ENCODE results near the gene SFTPD.
"Not testable (repeated sequence)": the region's sequence is repeated elsewhere in the genome, so short reads cannot be mapped to it uniquely, and the experiment has no call there.

The SFTPD gene

GRCh38 chr10:79948976-79949722, at the start of gene SFTPD:
Gene SFTPD (minus strand): TSS chr10:79949105. CDS start chr10:79946659, 2,446 bp downstream.
- no peak for DNase-seq

DNA sequence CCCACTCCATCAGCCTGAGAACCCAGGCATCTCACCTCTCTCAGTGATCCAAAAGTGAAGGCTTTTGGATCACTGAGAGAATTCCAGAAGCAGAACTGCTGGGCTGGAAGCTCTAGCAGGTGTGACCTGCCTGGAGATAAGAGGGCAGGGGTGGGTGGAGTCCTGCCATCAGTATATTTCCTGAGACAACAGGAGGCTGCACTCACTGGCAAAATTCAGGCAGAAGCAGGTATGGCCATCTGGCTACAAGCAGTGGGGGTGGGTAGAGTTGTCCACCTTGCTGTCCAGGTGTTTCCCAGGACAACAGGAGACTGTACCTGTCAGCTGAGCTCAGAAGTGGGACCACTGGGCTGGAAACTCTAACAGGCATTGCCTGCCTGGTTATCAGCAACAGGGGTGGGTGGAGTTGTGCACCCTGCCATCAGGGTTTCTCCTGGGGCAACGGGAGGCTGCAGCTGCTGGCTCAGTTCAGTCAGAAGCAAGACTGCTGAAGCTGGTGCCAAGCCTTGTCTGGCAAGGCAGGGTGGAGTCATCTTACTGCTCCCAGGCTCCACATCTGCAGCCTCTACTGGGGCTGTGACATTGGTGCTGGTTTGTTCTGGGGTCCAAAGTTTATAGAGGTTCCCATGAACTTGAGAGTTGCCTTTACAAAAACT, 47.2 kb upstream of the SFTPD start:
- DNase-seq, result no peak

GRCh38 chr10:79994556-79994955, 45.7 kb upstream of the SFTPD start:
- no peak for DNase-seq

- DNase-seq, result not testable (repeated sequence)
Measured at GRCh38 chr10:79988199-79988598, 39.3 kb upstream of the SFTPD start.

GRCh38 chr10:79986661-79987060, 37.8 kb upstream of the SFTPD start:
- DNase-seq, result not testable (repeated sequence)

DNA sequence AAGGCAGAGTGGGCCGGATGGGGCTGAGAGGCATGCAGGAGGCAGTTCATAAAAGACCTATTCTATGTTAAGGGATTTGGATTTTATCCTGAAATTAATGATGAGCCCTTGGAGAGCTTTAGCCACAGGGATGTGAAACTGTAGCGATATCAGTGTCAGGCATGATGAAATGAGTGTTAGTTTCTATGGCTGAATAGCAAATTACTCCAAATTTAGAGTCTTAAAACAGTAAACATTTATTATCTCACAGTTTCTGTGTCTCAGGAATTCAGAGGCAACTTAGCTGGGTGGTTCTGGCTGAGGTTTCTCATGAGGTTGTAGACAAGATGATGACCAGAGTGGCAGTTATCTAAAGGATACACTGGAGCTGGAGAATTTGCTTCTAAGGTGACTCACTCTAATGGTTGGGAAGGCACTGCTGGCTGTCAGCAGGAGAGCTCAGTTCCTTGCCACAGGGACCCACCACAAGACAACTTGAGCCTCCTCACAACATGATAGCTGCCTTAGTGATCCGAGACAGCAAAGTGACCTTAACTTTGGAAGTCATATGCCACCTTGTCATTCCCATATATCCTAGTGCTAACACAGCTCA, 36.7 kb upstream of the SFTPD start:
- DNase-seq, result no peak

- DNase-seq, result no peak
Measured at GRCh38 chr10:79984851-79985250, 35.9 kb upstream of the SFTPD start.

- no peak for DNase-seq
Measured at GRCh38 chr10:79983286-79983909, 34.5 kb upstream of the SFTPD start.

DNA sequence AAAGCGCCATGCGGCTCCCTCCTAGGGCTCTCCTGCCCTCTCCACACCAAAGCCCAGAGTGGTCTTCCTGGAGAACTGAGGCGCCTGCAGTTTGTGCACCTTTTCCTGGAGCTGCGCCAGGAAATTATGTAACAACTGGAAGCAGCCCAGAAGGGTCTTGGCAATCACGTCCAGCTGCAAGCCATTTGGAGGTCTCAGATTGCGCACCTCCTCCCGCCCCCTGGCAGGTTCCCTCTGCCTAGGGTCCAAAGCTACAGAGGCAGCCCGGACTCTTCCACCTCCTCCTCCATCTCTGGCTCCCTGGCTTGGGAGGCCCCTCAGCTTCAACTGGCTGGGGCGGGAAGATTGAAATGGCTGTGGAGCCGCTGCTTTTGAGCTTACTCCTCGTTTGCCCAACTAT, 34.0 kb upstream of the SFTPD start:
- DNase-seq, result no peak

DNA sequence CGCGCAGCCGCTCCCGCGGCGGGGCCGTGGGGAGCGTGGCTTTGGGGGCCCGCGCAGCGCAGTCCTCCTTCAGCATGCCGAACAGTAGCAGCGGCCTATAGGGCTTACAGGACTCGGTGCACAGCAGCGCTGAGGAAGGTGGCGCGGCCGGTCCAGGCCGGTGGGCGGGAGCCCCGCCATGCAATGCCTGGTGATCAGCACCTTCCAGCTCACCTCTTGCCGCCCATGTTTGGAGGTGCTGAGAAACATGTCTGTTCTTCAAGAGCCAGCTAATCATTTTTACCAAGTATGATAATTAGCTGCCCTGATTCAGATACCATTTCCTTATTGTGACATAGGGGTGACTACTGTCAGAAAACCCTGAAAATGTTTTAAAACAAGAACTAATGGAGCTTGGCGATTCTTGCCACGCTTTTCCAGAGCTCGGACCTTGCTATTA, 33.5 kb upstream of the SFTPD start:
- DNase-seq, result no peak

GRCh38 chr10:79981450-79982361, 32.8 kb upstream of the SFTPD start:
- DNase-seq, result no peak

DNA sequence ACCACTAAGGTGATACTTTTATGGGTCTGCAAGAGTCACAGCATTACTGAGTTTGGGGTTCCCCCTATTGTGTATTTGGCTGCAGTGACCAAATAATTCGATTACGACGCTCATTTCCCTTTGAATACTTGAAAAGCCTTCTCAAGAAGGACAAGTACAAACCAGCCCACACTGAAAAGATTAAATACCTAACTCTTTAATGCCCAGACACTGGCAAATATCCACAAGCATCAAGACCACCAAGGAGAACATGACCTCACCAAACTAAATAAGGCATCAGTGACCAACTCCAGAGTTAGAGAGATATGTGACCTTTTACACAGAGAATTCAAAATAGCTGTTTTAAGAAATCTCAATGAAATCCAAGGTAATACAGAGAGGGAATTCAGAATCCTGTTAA, 31.8 kb upstream of the SFTPD start:
- DNase-seq, result no peak

DNA sequence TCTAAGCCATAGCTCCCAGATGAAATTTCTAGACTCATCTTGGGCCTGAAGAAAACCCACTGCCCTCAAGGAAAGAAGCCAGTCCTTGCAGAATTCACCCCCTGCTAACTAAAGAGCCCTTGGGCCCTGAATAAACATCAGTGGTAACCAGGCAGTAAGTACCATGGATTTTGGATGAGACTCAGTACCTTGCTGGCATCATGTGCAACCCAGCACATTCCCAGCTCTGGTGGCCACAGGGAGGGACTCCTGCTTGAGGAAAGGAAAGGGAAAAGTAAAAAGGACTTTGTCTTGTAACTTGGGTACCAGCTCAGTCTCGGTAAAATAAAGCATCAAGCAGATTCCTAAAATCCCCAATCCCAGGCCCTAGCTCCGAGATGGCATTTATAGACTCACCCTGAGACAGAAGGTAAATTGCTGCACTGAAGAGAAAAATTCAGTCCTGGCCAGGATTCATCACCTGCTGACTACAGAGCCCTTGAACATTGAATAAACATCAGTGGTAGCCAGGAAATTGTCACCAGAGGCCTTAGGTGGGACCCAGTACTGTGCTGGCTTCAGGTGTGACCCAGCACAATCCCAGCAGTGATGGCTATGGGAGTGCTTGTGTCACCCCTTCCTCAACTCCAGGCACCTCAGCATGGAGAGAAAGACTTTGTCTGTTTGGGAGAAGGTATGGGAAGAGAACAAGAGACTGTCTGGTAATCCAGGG, 31.2 kb upstream of the SFTPD start:
- no peak for DNase-seq

DNA sequence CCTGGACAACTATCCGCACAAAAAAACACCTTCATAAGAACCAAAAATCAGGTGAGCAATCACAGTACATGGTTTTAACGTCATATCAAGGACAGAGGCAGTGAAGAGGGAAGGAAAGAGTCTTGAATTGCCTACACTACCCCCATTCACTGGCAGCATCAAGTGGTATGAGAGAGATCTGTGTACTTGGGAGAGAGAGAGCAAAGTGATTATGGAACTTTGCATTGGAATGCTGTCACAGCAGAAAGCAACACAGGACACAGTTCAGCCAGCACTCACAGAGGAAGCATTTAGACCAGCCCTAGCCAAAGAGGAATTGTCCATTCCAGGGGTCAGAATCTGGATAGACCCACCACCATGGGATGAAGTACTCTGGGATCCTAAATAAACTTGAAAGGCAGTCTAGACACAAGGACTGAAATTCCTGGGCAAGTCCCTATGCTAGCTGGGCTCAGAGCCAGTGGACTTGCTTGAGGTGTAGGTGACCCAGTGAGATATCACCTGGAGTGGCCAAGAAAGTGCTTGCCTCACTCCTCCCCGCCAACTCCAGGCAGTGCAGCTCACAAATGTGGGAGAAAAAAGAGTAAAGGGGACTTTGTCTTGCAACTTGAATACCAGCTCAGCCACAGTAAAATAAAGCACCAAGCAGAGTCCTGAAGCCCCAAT, 30.5 kb upstream of the SFTPD start:
- no peak for DNase-seq

- no peak for DNase-seq
Measured at GRCh38 chr10:79976999-79977398, 28.1 kb upstream of the SFTPD start.

GRCh38 chr10:79970062-79970461, 21.2 kb upstream of the SFTPD start:
- no peak for DNase-seq

DNA sequence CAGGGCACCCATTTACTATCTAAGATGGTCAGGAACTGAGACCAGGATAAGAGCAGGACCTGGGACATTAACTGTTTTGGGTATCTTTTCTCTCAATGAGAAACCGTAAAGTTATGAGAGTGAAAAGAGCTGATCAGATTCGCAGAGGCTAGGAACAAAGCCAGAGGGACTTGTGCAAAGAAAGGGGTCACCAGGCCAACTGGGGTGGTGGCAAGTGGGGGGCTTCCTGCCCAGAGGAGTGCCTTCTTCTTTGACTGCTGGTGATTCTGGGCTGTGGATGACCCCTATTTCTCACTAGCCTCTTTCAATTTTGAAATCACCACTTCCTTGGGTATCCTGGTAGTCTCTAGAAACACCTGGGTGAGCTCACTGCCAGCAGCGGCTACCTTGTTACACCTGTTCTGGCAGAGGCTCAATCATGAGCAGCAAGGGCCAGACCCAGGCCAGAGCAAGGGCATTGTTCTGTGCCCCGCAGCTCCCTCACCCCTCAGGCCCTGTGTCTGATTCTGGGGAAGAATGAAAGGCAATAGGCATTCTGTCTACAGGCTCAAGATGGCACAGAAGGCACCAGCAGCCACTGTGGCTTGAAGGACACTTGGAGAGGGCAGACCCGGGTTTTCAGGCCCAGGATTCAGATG, 999 bp downstream of the SFTPD start:
- DNase-seq, result no peak

DNA sequence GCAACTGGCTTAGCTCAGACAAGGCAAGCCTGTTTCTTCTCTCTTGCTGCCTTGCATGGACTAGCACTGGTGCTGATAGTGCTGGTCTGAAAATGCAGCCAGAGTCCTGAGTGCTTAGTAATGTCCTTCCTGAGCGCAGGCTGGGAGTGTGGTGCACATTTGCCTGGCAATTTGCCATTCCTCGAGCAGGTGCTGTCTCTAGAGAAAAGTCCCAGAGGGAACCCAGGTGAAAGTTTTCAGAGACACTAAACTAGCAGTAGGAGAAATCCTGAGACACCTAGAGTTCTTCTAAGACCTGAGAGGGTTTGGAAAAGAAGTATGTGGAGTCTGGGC, 1.9 kb downstream of the SFTPD start:
- no peak for DNase-seq

- DNase-seq, result no peak
Measured at GRCh38 chr10:79946271-79947082, 2.4 kb downstream of the SFTPD start.

Data from stimulated activated naive CD4-positive, alpha-beta T cell (primary cell).